ENCODE results near the gene ARHGAP22.

GRCh38 chr10:48556065-48556464 lies 48.8 kb downstream of the ARHGAP22 start:
- TF ChIP-seq GATA1 (IDR thresholded peaks at IDR 0.05; ENCODE audit: low read depth, low read length) (no peak), POLR2A (IDR thresholded peaks at IDR 0.05; ENCODE audit: low read length) (no peak)
